ENCODE measurements around the gene CEP112. TPM values are rescaled to one million over a fixed set of nuclear protein-coding genes. Genes with fewer than 3 reads are reported as not detected.
"Not testable (repeated sequence)": the region's sequence is repeated elsewhere in the genome, so short reads cannot be mapped to it uniquely, and the experiment has no call there.

CEP112 gene
- total RNA-seq, 1 donor from 2014 or later = 15.8 TPM

DNA sequence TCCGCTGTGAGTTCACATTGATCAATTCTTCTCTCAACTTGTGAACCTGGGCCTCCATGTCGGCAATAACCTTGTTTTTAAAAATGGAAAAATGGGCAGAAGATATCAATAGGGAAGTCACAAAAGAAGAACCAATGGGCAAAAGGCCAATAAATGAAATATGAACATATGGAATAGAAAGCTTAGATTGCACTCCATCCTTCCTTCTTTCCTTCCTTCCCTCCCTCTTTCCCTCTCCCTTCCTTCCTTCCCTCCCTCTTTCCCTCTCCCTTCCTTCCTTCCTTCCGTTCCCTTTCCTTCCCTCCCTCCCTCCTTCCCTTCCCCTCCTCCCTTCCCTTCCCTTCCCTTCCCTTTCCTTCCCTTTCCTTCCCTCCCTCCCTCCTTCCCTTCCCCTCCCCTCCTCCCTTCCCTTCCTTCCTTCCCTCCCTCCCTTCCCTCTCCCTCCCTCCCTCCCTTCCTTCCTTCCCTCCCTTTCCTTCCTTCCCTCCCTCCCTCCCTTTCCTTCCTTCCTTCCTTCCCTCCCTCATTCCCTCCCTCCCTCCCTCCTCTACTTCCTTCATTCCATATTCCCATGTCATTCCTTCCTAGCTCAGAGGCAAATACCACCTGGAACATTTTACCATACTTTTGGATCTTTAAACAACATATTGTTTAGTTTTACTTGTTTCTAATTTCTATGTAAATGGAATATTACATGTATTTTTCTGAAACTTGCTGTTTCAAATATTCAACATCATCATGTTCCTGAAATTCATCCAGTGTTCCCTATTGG, 339.8 kb downstream of the CEP112 start:
- DNase-seq (ENCODE audit: extremely low read depth, low read depth, low spot score) = no peak

DNA sequence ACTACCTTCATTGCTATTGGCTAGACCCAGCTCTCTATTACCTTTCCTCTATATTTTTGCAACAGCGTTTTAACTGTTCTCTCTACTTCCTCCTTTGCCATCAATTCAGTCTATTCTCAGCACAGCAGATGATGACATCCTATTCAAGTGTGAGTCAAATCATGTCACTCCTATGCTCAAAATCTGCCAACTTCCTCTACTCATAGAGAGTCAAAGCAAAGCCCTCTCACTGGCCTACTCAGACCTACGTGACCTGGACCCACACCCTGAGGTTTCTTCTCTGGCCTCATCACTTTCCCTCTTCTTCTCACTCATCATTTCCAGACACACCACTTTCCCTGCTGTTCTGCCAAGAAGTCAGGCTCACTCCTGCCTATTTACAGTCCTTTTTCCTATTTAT, 341.4 kb downstream of the CEP112 start:
- no peak for DNase-seq (ENCODE audit: extremely low read depth, low read depth, low spot score)

DNA sequence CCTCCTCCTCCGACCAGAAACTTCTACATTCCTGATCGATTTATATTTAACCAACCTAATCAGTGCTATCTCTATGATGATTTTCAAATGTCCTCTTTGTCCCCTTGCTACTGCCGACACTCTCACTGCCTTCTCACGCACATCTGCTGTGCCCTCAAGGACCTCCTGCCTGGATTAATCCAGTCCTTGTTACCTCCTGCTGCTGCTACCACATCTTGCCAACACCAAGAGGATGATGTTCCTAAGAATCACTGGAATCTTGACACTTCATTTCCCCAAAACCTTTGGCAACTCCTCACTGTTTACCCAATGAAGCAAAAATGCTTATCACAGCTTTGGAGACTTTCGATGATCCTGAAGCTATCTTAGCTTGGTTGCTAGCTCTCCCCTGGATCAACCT, 343.2 kb downstream of the CEP112 start:
- DNase-seq (ENCODE audit: extremely low read depth, low read depth, low spot score) = no peak

DNA sequence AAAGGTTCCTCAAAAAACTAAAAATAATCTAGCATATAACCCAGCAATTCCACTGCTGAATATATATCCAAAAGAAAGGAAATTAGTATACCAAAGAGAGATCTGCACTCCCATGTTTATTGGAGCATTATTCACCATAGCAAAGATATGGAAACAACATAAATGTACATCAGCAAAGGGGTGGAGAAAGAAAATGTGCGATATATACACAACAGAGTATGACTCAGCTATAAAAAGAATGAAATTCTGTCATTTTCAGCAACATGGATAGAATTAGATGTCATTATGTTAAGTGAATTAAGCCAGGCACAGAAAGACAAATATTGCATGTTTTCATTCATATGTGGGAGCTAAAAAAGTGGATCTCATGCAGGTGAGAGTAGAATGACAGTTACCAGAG, 350.8 kb downstream of the CEP112 start:
- no peak for DNase-seq (ENCODE audit: extremely low read depth, low read depth, low spot score)

DNA sequence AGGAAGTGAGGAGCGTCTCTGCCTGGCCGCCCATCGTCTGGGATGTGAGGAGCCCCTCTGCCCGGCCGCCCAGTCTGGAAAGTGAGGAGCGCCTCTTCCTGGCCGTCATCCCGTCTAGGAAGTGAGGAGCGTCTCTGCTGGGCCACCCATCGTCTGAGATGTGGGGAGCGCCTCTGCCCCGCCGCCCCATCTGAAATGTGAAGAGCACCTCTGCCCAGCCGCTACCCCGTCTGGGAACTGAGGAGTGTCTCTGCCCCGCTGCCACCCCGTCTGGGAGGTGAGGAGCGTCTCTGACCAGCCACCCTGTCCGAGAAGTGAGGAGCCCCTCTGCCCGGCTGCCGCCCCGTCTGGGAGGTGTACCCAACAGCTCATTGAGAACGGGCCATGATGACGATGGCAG, 354.7 kb downstream of the CEP112 start:
- not testable (repeated sequence) for DNase-seq (ENCODE audit: extremely low read depth, low read depth, low spot score)

DNA sequence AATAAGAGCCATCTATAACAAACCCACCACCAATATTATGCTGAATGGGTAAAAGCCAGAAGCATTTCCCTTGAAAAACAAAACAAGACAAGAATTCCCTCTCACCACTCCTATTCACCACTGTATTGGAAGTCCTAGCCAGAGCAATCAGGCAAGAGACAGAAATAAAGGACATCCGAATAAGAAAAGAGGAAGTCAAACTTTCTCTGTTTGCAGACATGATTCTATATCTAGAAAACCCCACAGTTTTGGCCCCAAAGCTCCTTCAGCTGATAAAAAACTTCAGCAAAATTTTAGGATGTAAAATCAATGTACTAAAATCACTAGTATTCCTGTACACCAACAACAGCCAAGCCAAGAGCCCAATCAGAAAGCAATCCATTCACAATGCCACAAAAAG, 358.7 kb downstream of the CEP112 start:
- no peak for DNase-seq (ENCODE audit: extremely low read depth, low read depth, low spot score)

DNA sequence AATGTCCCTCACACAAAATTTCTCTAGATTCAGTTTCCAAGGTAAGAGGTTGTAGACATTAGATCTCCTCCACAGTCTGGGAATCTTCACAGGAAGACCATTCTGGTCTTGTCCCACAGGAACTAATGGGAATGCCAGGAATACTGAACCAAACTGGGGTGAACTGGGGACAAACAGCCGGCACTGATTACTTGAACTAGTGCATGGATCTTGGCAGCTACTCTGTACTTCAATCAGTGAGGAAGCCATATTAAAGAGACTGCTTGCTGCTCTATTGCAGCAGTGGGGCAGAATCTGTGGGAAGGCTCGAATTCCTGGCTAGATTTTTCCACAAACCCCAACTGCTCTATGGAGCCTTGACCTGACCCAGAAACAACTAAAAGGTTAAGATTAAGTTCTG, 361.6 kb downstream of the CEP112 start:
- no peak for DNase-seq (ENCODE audit: extremely low read depth, low read depth, low spot score)

DNA sequence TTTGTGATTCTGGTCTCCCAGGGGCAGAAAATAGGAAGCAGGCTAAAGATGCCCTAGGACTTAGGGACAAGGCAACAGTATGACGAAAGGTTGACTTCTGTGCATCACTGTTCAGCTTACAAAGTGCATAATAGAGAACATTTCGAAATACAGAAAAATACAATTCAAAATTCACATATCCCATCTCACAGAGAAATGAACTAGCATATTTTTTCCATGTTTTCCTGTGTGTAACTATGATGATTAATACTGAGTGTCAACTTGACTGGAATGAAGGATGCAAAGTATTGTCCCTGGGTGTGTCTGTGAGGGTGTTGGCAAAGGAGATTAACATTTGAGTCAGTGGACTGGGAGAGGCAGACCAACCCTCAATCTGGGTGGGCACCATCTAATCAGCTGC, 365.4 kb downstream of the CEP112 start:
- DNase-seq (ENCODE audit: extremely low read depth, low read depth, low spot score) = not testable (repeated sequence)

DNA sequence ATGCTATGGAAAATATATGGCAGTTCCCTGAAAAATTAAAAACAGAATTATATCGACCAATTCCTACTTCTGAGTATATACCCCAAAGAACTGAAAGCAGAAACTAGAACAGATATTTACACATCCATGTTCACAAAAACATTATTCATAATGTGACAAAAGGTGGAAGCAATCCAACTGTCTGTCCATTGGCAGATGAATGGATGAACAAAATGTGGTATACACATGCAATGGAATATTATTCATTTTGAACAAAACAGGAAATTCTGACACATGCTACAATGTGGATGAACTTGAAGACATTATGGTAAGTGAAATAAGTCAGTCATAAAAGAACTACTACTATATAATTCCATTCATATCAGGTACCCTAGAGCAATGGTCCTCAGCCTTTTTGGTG, 367.0 kb downstream of the CEP112 start:
- no peak for DNase-seq (ENCODE audit: extremely low read depth, low read depth, low spot score)

DNA sequence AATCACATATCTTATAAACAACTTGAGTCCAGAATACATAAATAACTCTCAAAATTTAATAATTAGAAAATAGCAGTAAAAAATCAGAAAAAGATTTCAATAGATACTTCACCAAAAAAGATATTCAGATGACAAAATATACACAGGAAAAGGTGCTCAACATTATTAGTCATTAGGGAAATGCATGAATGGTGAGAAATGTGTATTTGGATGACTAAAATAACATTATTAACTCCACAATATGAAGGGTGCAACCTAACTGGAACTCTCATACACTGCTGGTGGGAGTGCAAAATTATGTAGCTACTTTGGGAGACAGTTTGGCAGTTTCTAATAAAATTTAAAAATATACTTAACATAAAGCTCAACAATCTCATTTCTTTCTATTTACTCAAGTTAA, 368.2 kb downstream of the CEP112 start:
- DNase-seq (ENCODE audit: extremely low read depth, low read depth, low spot score) = no peak

DNA sequence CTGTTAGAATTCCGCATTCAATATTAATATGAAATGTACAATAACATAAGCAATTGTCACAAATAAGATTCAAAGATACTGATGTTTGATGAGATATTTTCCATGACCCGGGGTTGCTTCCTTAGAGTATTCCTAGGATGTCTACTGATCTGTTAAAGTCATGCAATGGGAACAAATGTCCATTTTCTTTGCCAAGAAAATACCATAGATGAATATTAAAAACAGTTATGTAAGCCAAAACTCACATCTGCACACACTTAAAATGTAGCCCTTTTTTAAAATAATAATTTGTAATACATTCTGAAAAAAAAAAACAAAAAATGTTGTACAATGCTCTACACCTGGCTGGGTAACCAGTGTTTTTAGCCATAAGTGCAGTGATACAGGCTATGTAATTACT, 371.1 kb downstream of the CEP112 start:
- DNase-seq (ENCODE audit: extremely low read depth, low read depth, low spot score) = no peak

DNA sequence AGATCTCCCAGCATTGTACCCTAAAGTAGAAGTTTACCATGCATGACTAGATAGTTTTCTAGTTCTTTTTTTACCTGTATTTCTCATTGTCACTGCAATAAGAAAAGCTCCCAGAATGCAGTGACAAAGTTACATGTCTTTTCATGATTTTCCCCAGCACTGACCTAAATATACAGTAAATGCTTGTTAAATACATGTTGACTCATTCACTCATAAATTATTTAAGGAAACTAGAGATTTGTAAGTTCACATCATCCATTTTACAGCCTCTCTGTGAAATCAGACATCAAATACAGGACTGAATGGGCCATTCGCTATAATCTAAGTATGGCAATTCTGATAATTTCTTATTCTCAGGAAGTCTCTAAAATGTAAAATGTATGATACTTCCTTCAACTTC, 371.6 kb downstream of the CEP112 start:
- DNase-seq (ENCODE audit: extremely low read depth, low read depth, low spot score) = no peak

DNA sequence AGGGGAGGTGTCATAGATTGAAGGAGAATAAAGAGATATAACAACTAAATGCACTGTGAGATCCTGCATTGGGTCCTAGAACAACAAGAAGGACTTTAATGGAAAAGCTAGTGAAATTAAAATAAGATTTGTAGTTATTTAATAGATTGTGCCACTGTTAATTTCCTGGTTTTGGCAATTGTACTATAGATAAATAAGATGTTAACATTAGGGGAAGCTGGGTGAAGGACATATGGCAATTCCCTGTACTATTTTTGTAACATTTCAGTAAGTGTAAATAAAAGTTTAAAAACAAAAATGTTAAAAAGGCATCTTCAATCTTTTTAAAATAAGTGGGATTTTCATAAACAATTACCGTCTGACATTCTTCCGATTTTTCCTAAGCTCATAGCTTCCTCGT, 372.1 kb downstream of the CEP112 start:
- DNase-seq (ENCODE audit: extremely low read depth, low read depth, low spot score) = no peak

DNA sequence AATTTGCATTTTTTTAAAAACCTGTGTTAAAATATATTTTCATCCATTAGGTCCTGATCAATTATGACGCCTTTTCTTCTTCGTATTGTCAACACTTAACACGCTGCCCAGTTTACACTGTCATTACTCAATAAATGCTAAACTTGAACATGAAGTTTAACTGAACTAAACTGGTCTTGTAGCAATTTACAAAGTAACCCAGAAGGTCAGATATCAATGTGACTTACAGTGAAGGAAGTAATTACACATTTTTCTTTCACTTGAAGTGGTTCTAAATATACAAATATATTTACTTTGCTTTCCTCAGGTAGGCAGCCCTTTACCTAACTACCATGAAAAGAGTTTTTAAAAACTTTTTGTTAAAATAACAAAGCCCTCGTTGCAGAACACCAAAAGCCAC, 374.0 kb downstream of the CEP112 start:
- DNase-seq (ENCODE audit: extremely low read depth, low read depth, low spot score) = no peak

DNA sequence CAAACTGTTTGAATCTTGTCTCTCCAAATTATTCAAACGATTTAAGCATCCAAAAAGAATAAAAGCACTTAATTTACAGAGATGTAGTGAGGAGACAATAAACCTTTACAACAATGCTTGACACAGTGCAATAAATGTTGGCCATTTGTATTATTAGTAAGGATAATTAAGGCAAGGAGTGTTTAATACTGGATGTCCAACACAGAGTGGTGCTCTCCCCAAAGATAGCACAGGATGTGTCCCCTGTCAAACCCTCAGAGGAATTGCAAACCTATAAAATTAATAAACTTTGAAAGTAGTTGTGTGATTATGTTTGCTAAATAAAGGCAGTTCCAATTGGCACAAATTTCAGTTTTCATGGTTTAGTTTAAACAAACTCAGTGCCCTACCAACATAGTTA, 377.5 kb downstream of the CEP112 start:
- no peak for DNase-seq (ENCODE audit: extremely low read depth, low read depth, low spot score)

DNA sequence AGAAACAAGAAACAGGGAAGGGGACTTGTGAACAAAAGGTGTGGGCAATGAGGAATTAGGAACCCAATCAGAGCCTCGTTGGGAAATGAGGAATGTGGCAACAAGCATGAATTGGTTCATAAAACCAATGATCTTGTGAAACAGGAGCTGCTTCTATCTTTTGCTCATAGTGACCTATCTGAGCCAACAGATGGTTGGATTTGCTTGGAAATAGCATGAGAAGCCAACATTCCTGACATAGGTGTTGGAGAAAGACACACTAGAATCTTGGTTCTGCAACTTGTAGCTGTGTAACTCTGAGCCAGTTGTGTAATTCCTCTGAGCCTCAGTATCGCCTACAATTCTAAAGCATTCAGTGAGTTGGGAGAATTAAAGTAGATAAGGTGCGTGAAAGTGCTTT, 378.6 kb downstream of the CEP112 start:
- DNase-seq (ENCODE audit: extremely low read depth, low read depth, low spot score) = no peak

DNA sequence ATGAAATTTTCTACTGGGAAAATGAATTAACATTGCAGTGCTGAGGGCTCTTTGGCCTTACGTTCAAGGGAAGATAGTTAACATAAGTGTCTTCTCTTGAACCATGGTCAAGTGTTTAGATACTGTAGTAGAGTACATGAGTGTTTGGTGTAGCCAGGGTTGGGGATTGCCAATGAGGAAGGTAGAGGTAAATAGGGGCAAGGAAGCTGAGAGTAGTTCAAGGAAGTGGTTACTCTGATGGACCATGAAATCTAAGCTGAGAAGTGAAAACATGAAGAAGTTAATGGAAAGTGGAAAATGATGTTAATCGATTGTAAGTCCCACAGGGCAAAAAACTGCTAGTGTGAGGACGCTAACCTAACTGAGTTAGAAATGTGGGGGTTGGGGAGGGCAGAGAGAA, 380.9 kb downstream of the CEP112 start:
- no peak for DNase-seq (ENCODE audit: extremely low read depth, low read depth, low spot score)

DNA sequence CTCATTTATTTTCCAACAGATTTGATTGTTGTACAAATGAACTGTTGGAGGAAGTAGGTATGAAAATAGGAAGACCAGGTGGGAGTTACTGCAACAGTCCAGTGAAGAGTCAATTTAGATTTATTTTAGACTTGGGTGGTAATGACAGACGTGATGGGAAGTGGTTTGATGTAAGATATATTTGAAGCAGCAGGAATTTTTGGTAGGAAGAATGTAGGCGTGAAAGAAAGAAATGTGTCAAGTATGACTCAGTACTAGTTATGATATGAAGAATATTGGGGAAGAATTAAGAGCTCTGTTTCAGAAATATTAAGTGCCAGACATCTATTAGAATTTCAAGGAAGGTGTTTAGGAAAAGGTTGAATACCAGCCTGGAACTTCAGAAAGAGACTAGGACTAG, 382.6 kb downstream of the CEP112 start:
- no peak for DNase-seq (ENCODE audit: extremely low read depth, low read depth, low spot score)

DNA sequence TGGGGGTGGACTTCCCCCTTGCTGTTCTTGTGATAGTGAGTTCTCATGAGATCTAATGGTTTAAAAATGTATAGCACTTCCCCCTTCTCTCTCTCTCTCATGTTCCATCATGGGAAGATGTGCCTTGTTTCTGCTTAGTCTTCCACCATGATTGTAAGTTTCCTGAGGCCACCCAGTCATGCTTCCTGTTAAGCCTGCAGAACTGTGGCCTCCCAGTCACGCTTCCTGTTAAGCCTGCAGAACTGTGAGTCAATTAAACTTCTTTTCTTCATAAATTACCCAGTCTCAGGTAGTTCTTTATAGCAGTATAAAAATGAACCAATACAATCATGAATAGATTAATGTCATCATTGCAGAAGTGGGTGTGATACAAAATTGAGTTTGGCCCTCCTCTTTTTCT, 383.4 kb downstream of the CEP112 start:
- not testable (repeated sequence) for DNase-seq (ENCODE audit: extremely low read depth, low read depth, low spot score)

DNA sequence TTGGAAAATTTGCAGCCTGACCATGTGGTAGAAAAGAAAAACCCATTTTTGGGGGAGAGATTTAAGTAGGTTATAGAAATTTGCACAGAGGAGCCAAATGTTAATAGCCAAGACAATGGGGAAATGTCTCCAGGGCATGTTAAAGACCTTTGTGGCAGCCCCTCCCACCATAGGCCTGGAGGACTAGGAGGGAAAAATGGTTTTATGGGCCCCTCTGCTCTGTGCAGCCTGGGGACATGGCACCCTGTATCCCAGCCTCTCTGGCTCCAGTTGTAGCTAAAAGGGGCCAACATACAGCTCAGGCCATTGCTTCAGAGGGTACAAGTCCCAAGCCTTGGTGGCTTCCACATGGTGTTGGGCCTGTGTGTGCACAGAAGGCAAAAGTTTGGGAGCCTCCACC, 384.6 kb downstream of the CEP112 start:
- DNase-seq (ENCODE audit: extremely low read depth, low read depth, low spot score) = no peak

DNA sequence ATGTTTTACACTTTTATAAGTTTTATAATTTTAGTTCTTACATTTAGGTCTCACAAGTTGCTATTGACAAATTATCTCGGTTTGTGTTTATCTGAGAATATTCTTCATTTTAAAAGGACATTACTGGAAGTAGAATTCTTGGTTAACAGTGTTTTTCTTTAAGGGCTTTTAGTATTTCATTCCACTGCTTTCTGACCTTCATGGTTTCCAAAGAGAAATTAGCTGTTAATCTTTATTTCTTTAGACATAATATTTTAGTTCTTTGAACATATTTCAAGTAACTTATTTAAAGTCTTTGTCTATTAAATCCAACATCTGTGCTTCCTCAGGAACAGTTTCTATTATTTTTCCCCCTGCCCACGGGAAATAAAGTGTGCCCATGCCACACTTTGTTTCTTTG, 390.4 kb downstream of the CEP112 start:
- DNase-seq (ENCODE audit: extremely low read depth, low read depth, low spot score) = no peak

DNA sequence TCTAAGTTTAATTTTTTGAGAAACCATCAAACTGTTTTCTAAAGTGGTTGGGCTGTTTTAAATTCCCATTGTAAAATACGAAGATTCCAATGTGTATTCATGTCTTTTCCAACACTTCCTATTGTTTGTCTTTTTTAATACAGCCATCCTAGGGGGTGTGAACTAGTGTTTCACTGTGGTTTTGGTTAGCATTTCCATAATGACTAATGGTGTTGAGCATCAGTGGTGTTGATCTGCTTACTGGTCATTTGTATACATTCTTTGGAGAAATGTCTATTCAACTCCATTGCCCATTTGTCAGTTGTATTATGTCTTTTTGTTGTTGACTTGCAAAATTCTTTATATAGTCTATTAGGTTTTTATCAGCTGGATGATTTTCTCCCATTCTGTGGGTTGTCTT, 391.3 kb downstream of the CEP112 start:
- no peak for DNase-seq (ENCODE audit: extremely low read depth, low read depth, low spot score)

DNA sequence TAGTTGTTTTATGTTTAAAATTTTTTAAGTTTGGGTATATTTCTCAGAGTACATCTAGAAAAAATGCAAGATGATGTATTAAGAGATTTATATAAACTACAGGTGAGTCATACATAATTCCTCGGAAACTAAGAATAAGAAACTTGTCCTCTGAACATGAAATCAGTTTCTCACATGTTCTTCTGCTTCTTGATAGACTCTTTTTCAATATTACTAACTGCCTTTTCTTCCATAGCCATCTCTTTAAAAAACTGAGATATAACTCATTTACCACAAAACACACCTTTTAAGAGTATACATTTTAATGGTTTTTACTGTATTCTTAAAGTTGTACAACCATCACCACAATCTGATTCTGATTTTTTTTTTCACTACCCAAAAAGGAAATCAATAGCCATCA, 392.1 kb downstream of the CEP112 start:
- no peak for DNase-seq (ENCODE audit: extremely low read depth, low read depth, low spot score)

All from glomerular endothelial cell (primary cell).